Esophagus (tissue), 2 donors: Measurements from ENCODE around the gene TMEM170B. TPM values are rescaled to one million over a fixed set of nuclear protein-coding genes. Genes with fewer than 3 reads are reported as not detected.
"Not testable (repeated sequence)": the region's sequence is repeated elsewhere in the genome, so short reads cannot be mapped to it uniquely, and the experiment has no call there.

ENCODE experiments used
- H3K27ac ChIP-seq, 2 donors: one replicate each; pipeline ENCODE4 v1.5.1; 2013; ENCODE audit warnings: low read depth in 2 of 2, mild to moderate bottlenecking in 2 of 2, inconsistent platforms in 1 of 2, low read length in 1 of 2, moderate library complexity in 1 of 2
- H3K27me3 ChIP-seq, 2 donors: one replicate each; pipeline ENCODE4 v1.6.1; 2013; ENCODE audit warnings: low read length in 2 of 2, control low read depth in 1 of 2, mild to moderate bottlenecking in 1 of 2; ENCODE audit not compliant: insufficient read depth in 2 of 2, control insufficient read depth in 1 of 2
- H3K36me3 ChIP-seq, 2 donors: one replicate each; pipeline ENCODE4 v1.6.1; 2013; ENCODE audit warnings: low read length in 1 of 2; ENCODE audit not compliant: control insufficient read depth in 2 of 2, insufficient read depth in 2 of 2
- H3K4me1 ChIP-seq, 2 donors: one replicate each; pipeline ENCODE4 v1.6.1; 2013; ENCODE audit warnings: low read length in 1 of 2; ENCODE audit not compliant: control insufficient read depth in 2 of 2, insufficient read depth in 2 of 2
- H3K4me3 ChIP-seq, 2 donors: one replicate each; pipeline ENCODE4 v1.5.1; 2013; ENCODE audit warnings: low read length in 2 of 2, mild to moderate bottlenecking in 2 of 2, low read depth in 1 of 2, moderate library complexity in 1 of 2
- H3K9me3 ChIP-seq, 2 donors: one replicate each; pipeline ENCODE4 v1.6.1; 2013; ENCODE audit warnings: mild to moderate bottlenecking in 2 of 2, low read depth in 1 of 2, low read length in 1 of 2, moderate library complexity in 1 of 2; ENCODE audit not compliant: control insufficient read depth in 2 of 2, insufficient read depth in 1 of 2
- WGBS, 2 donors: extraction: QIAGEN DNeasy Blood & Tissue Kit; methylation state at CpG; one replicate each; pipeline ENCODE4 v1.1.7; 2013; 5-methylcytosine and 5-hydroxymethylcytosine counted together
- polyA plus RNA-seq, 2 donors: library from polyadenylated mRNA; stranded (reverse); fragments of 200-250 nt; gene quantifications; one replicate each; pipeline ENCODE4 v1.2.3, GENCODE V29; 2013
- donor health status: healthy with polysubstance abuse.
- donor health status: Bipolar disorder and iron deficiency.

TMEM170B gene
- polyA plus RNA-seq, 2 donors = 0.22 to 0.41 TPM

GRCh38 chr6:11543919-11544518 is 6.5 kb downstream of the TMEM170B start:
- Histone ChIP-seq H3K9me3 (no peaks in the 10 kb centered on the region), H3K27me3 (no peaks in the 10 kb centered on the region), H3K4me1 (no peaks in the 10 kb centered on the region), H3K36me3 (no peaks in the 10 kb centered on the region), H3K27ac (no peak overlapping the region), H3K4me3 (no peak overlapping the region)
- 80 to 84% methylated on average over 4 of the region's 4 CpGs for WGBS, 2 donors

- not testable (repeated sequence) for H3K9me3 ChIP-seq, H3K36me3 ChIP-seq, H3K4me3 ChIP-seq, H3K4me1 ChIP-seq, H3K27ac ChIP-seq, H3K27me3 ChIP-seq
Observed at GRCh38 chr6:11547846-11548245, 10.3 kb downstream of the TMEM170B start.

DNA sequence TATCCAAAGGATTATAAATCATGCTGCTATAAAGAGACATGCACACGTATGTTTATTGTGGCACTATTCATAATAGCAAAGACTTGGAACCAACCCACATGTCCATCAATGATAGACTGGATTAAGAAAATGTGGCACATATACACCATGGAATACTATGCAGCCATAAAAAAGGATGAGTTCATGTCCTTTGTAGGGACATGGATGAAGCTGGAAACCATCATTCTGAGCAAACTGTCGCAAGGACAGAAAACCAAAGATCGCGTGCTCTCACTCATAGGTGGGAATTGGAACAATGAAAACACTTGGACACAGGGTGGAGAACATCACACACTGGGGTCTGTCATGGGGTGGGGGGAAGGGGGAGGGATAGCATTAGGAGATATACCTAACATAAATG is 11.0 kb downstream of the TMEM170B start:
- H3K4me1 ChIP-seq, H3K36me3 ChIP-seq, H3K27me3 ChIP-seq, H3K27ac ChIP-seq, H3K9me3 ChIP-seq, H3K4me3 ChIP-seq: not testable (repeated sequence)
- 93 to 95% methylated on average over 4 of the region's 4 CpGs for WGBS, 2 donors

DNA sequence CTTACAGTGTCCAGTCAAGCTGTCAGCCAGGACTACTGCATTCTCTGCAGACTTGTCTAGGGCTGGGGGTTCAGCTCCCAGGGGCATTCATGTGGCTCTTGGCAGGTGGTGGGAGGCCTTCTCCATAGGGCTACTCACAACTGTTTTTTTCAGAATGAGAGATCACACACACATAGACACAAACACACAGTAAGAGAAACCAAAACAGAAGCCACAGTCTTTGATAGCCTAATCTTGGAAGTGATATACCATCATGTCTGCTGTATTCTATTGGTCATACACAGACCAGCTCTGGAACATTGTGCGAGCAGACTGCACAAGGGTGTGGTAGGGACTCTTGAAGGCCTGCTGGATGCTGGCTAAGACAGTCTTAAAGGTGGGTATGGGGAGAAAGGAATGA is 13.5 kb downstream of the TMEM170B start:
- 91 to 94% methylated on average over 1 of the region's 1 CpG for WGBS, 2 donors
- no peaks in the 10 kb centered on the region for H3K9me3 ChIP-seq
- H3K27ac ChIP-seq = no peak overlapping the region
- H3K4me1 ChIP-seq = no peaks in the 10 kb centered on the region
- H3K27me3 ChIP-seq = no peaks in the 10 kb centered on the region
- no peaks in the 10 kb centered on the region for H3K36me3 ChIP-seq
- no peak overlapping the region for H3K4me3 ChIP-seq

DNA sequence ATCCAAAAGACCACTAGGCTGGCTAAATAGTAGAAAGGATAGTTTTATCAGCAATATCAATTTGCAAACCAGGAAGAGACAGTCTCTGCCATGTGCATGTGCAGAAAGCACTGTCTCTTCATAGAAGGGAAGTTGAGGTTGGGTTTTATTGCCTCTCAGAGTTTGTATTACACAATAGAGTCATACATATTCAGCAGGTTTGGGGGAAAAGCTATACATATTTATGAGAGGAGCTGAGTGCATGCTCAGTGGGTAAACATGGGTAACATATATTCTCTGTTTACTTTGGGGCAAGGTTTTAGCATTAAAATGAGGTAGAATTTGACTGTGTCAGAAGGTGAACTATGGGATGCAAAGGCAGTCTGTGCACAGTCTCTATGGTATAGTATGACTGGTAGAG is 14.9 kb downstream of the TMEM170B start:
- no peak overlapping the region for H3K27ac ChIP-seq
- H3K9me3 ChIP-seq = no peaks in the 10 kb centered on the region
- H3K36me3 ChIP-seq = no peaks in the 10 kb centered on the region
- no peak overlapping the region for H3K4me3 ChIP-seq
- H3K4me1 ChIP-seq = no peaks in the 10 kb centered on the region
- no peaks in the 10 kb centered on the region for H3K27me3 ChIP-seq

GRCh38 chr6:11553824-11554223 is 16.3 kb downstream of the TMEM170B start:
- H3K4me3 ChIP-seq = no peak overlapping the region
- no peaks in the 10 kb centered on the region for H3K36me3 ChIP-seq
- WGBS, 2 donors = 50 to 64% methylated on average over 3 of the region's 3 CpGs
- H3K27ac ChIP-seq = no peak overlapping the region
- no peaks in the 10 kb centered on the region for H3K27me3 ChIP-seq
- no peaks in the 10 kb centered on the region for H3K4me1 ChIP-seq
- no peaks in the 10 kb centered on the region for H3K9me3 ChIP-seq

DNA sequence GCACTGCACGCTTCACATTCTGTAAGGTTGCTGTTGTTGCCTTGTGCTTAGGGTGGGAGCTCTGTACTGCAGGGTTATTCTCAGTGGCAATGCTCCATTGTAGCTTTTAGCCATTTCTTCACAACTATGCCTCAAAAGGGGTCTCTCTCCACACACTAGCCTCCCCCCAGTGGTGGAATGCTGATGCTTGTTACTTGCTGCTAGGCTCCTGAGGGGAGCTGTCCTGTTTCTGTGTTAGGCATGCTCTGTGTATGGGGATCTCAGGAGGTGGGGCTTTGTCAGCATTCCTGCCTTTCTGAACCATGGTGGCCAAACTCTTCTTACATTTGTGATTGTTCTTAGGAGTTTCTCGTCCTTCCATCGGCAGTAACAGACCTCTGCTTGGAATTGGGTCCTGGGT is 18.8 kb downstream of the TMEM170B start:
- Histone ChIP-seq H3K27me3 (no peaks in the 10 kb centered on the region), H3K36me3 (no peaks in the 10 kb centered on the region)
- WGBS, 2 donors = 93 to 98% methylated on average over 3 of the region's 3 CpGs

GRCh38 chr6:11563793-11564192 is 26.2 kb downstream of the TMEM170B start:
- H3K4me1 ChIP-seq = no peaks in the 10 kb centered on the region
- no peaks in the 10 kb centered on the region for H3K27me3 ChIP-seq
- no peaks in the 10 kb centered on the region for H3K36me3 ChIP-seq
- WGBS, 2 donors = 86 to 91% methylated on average over 3 of the region's 3 CpGs
- no peak overlapping the region for H3K4me3 ChIP-seq
- no peaks in the 10 kb centered on the region for H3K9me3 ChIP-seq
- H3K27ac ChIP-seq = no peak overlapping the region

More for the DNA sequence above, 18.8 kb downstream of the TMEM170B start:
- H3K9me3 ChIP-seq = no peaks in the 10 kb centered on the region
- no peak overlapping the region for H3K27ac ChIP-seq
- no peaks in the 10 kb centered on the region for H3K4me1 ChIP-seq
- no peak overlapping the region for H3K4me3 ChIP-seq

GRCh38 chr6:11566609-11567008 is 29.1 kb downstream of the TMEM170B start:
- Histone ChIP-seq H3K27me3 (no peaks in the 10 kb centered on the region), H3K4me1 (no peaks in the 10 kb centered on the region), H3K9me3 (no peaks in the 10 kb centered on the region), H3K27ac (no peak overlapping the region), H3K36me3 (no peaks in the 10 kb centered on the region), H3K4me3 (no peak overlapping the region)
- 96 to 98% methylated on average over 8 of the region's 8 CpGs for WGBS, 2 donors

DNA sequence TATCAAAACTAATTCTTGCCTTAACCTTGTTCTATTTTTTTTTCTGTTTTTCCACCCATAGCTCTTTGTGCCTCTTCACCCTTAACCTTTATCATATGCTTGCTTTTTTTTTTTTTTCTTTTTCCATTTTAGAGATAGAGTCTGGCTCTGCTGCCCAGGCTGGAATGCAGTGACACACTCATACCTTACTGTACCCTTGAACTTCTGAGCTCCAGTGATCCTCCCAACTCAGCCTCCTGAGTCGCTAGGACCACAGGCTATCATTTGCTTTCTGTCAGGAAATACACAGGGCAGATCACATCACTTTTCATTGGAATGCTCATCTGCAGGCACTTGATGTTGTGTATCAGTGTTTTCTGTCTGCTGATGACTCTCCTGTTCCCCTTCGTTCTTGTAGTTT is 33.5 kb downstream of the TMEM170B start:
- Histone ChIP-seq H3K27me3 (no peaks in the 10 kb centered on the region), H3K9me3 (no peaks in the 10 kb centered on the region), H3K36me3 (no peaks in the 10 kb centered on the region), H3K4me1 (no peaks in the 10 kb centered on the region), H3K4me3 (no peak overlapping the region), H3K27ac (no peak overlapping the region)
- 90 to 91% methylated on average over 2 of the region's 2 CpGs for WGBS, 2 donors
